Karpas-422 (cell line): ENCODE data around the gene POU2AF1. TPM values are rescaled to one million over a fixed set of nuclear protein-coding genes. Genes with fewer than 3 reads are reported as not detected.

Source experiments
- DNase-seq: peaks from one replicate; pipeline ENCODE4 v3.0.0-alpha.2; 2015
- H2AFZ ChIP-seq: fragments of 200-600 bp; sonication (generic); 2 replicates; pipeline ENCODE4 v1.6.1; 2014; ENCODE audit warnings: antibody characterized with exemption, low read length, mixed read lengths
- H3K27ac ChIP-seq: fragments of 200-600 bp; sonication (generic); 2 replicates; pipeline ENCODE4 v1.5.1; 2014; ENCODE audit warnings: mild to moderate bottlenecking, low read length, moderate library complexity
- H3K27me3 ChIP-seq: fragments of 200-600 bp; sonication (generic); 2 replicates; pipeline ENCODE4 v1.6.1; 2014; ENCODE audit warnings: low read length, mixed read lengths
- H3K36me3 ChIP-seq: fragments of 200-600 bp; sonication (generic); 2 replicates; pipeline ENCODE4 v1.6.1; 2014; ENCODE audit warnings: low read length, mixed read lengths; ENCODE audit not compliant: insufficient read depth
- H3K4me1 ChIP-seq: fragments of 200-600 bp; sonication (generic); 2 replicates; pipeline ENCODE4 v1.6.1; 2014; ENCODE audit warnings: mild to moderate bottlenecking, low read length, mixed read lengths
- H3K4me2 ChIP-seq: fragments of 200-600 bp; sonication (generic); 2 replicates; pipeline ENCODE4 v1.6.1; 2014; ENCODE audit warnings: low read length, low read depth, mild to moderate bottlenecking; ENCODE audit not compliant: poor library complexity, severe bottlenecking
- H3K4me3 ChIP-seq: fragments of 200-600 bp; sonication (generic); 2 replicates; pipeline ENCODE4 v1.5.1; 2014; ENCODE audit warnings: mild to moderate bottlenecking, antibody characterized with exemption, low read length, mixed read lengths
- H3K79me2 ChIP-seq: fragments of 200-600 bp; sonication (generic); 2 replicates; pipeline ENCODE4 v1.6.1; 2014; ENCODE audit warnings: mild to moderate bottlenecking, low read length, mixed read lengths
- H3K9ac ChIP-seq: fragments of 200-600 bp; sonication (generic); 2 replicates; pipeline ENCODE4 v1.6.0; 2014; ENCODE audit warnings: low read length
- H3K9me2 ChIP-seq: fragments of 200-600 bp; sonication (generic), shearing (Covaris generic); replicated peaks from 2 replicates; pipeline ENCODE4 v1.6.0; 2014; ENCODE audit warnings: mild to moderate bottlenecking, low read length, moderate library complexity; ENCODE audit not compliant: insufficient read depth
- H3K9me3 ChIP-seq: fragments of 300-700, 200-600 bp; sonication (generic); 2 replicates; pipeline ENCODE4 v1.6.1; 2014; ENCODE audit warnings: low read length, mixed read lengths
- H4K20me1 ChIP-seq: fragments of 200-600 bp; sonication (generic); 2 replicates; pipeline ENCODE4 v1.6.1; 2014; ENCODE audit warnings: mild to moderate bottlenecking, antibody characterized with exemption, low read length, low read depth; ENCODE audit not compliant: insufficient read depth
- total RNA-seq: library from RNA; depleted of rRNA; stranded (reverse); fragments of >200 nt; shearing (Covaris generic); gene quantifications from 2 replicates; pipeline ENCODE4 v1.2.3, GENCODE V29; 2014; ENCODE audit warnings: low replicate concordance

Gene POU2AF1
- total RNA-seq, 1 experiment from 2014 or later: 894 TPM

GRCh38 chr11:111414267-111414931 lies 35.3 kb upstream of the POU2AF1 start:
- peak overlapping the region; percentile 29 for H3K4me3 ChIP-seq
- no peaks in the 10 kb centered on the region for H3K79me2 ChIP-seq
- peak overlapping the region; percentile 64 for H3K9ac ChIP-seq
- no peaks in the 10 kb centered on the region; the same call in 1 of the 2 replicates for H3K9me3 ChIP-seq
- peak; percentile 99 for DNase-seq
- H3K27me3 ChIP-seq: no peaks in the 10 kb centered on the region
- peak overlapping the region; percentile 61 for H3K4me2 ChIP-seq
- peaks cover 100% of the 10 kb centered on the region for H3K4me1 ChIP-seq
- no peaks in the 10 kb centered on the region for H3K9me2 ChIP-seq
- H2AFZ ChIP-seq: peak overlapping the region; percentile 7; the same call in 1 of the 2 replicates
- H3K27ac ChIP-seq: peak overlapping the region; percentile 82
- H3K36me3 ChIP-seq: no peaks in the 10 kb centered on the region
- no peaks in the 10 kb centered on the region for H4K20me1 ChIP-seq

- no peaks in the 10 kb centered on the region for H3K9me3 ChIP-seq
- H3K4me1 ChIP-seq: peaks cover 100% of the 10 kb centered on the region
- no peaks in the 10 kb centered on the region for H3K79me2 ChIP-seq
- peak overlapping the region; percentile 82 for H3K27ac ChIP-seq
- H3K4me3 ChIP-seq: peak overlapping the region; percentile 29
- H3K36me3 ChIP-seq: no peaks in the 10 kb centered on the region
- H3K4me2 ChIP-seq: peak overlapping the region; percentile 61
- H3K27me3 ChIP-seq: no peaks in the 10 kb centered on the region
- peak overlapping the region; percentile 7 for H2AFZ ChIP-seq
- H4K20me1 ChIP-seq: no peaks in the 10 kb centered on the region
- peak overlapping the region; percentile 64 for H3K9ac ChIP-seq
- DNase-seq: no peak
- H3K9me2 ChIP-seq: no peaks in the 10 kb centered on the region
Observed at GRCh38 chr11:111413849-111414248, 34.8 kb upstream of the POU2AF1 start.

- Histone ChIP-seq H3K27me3 (no peaks in the 10 kb centered on the region), H3K4me2 (peak overlapping the region; percentile 68), H4K20me1 (no peaks in the 10 kb centered on the region), H3K9ac (peak overlapping the region; percentile 64; the same call in 1 of the 2 replicates), H3K27ac (peak overlapping the region; percentile 82), H3K36me3 (no peaks in the 10 kb centered on the region), H3K9me3 (no peaks in the 10 kb centered on the region), H3K79me2 (no peaks in the 10 kb centered on the region), H3K9me2 (no peaks in the 10 kb centered on the region), H2AFZ (peak overlapping the region; percentile 7), H3K4me3 (no peak overlapping the region), H3K4me1 (peaks cover 97% of the 10 kb centered on the region)
- peak; percentile 79 for DNase-seq
Observed at GRCh38 chr11:111412293-111412692, 33.2 kb upstream of the POU2AF1 start.

- H3K9ac ChIP-seq: peak overlapping the region; percentile 64
- peaks cover 92% of the 10 kb centered on the region for H3K4me1 ChIP-seq
- H3K4me3 ChIP-seq: peak overlapping the region; percentile 53
- no peaks in the 10 kb centered on the region for H3K27me3 ChIP-seq
- peak; percentile 84 for DNase-seq
- no peaks in the 10 kb centered on the region for H3K9me3 ChIP-seq
- H3K27ac ChIP-seq: peak overlapping the region; percentile 82
- no peaks in the 10 kb centered on the region for H3K79me2 ChIP-seq
- no peaks in the 10 kb centered on the region for H4K20me1 ChIP-seq
- no peaks in the 10 kb centered on the region for H3K9me2 ChIP-seq
- no peak overlapping the region for H2AFZ ChIP-seq
- H3K36me3 ChIP-seq: no peaks in the 10 kb centered on the region
- peak overlapping the region; percentile 68 for H3K4me2 ChIP-seq
Observed at GRCh38 chr11:111411456-111411855, 32.4 kb upstream of the POU2AF1 start.

GRCh38 chr11:111410951-111411350 lies 31.9 kb upstream of the POU2AF1 start:
- Histone ChIP-seq H3K4me1 (peaks cover 92% of the 10 kb centered on the region), H3K27ac (peak overlapping the region; percentile 82)
- peak; percentile 100 for DNase-seq

GRCh38 chr11:111409915-111410314 lies 30.8 kb upstream of the POU2AF1 start:
- Histone ChIP-seq H3K9me2 (no peaks in the 10 kb centered on the region), H3K4me2 (peak overlapping the region; percentile 68), H2AFZ (no peak overlapping the region), H3K79me2 (no peaks in the 10 kb centered on the region), H3K36me3 (no peaks in the 10 kb centered on the region; the same call in 1 of the 2 replicates), H3K4me3 (peak overlapping the region; percentile 53), H3K4me1 (peaks cover 87% of the 10 kb centered on the region), H3K9ac (peak overlapping the region; percentile 64), H3K27me3 (no peaks in the 10 kb centered on the region), H3K9me3 (no peaks in the 10 kb centered on the region; the same call in 1 of the 2 replicates), H3K27ac (peak overlapping the region; percentile 82), H4K20me1 (no peaks in the 10 kb centered on the region)
- peak; percentile 100 for DNase-seq

More at GRCh38 chr11:111410951-111411350, 31.9 kb upstream of the POU2AF1 start:
- Histone ChIP-seq H3K79me2 (no peaks in the 10 kb centered on the region), H3K36me3 (no peaks in the 10 kb centered on the region), H2AFZ (no peak overlapping the region), H4K20me1 (no peaks in the 10 kb centered on the region), H3K4me3 (peak overlapping the region; percentile 53), H3K4me2 (peak overlapping the region; percentile 68), H3K27me3 (no peaks in the 10 kb centered on the region), H3K9me3 (no peaks in the 10 kb centered on the region), H3K9ac (peak overlapping the region; percentile 64), H3K9me2 (no peaks in the 10 kb centered on the region)

GRCh38 chr11:111408789-111409727 lies 30.0 kb upstream of the POU2AF1 start:
- Histone ChIP-seq H3K79me2 (no peaks in the 10 kb centered on the region), H3K9ac (peak overlapping the region; percentile 64), H3K4me1 (peaks cover 79% of the 10 kb centered on the region), H3K36me3 (peaks cover 7% of the 10 kb centered on the region; the same call in 1 of the 2 replicates), H3K9me3 (peaks cover 8% of the 10 kb centered on the region), H4K20me1 (no peaks in the 10 kb centered on the region), H3K4me3 (peak overlapping the region; percentile 53), H3K27me3 (no peaks in the 10 kb centered on the region), H3K9me2 (no peaks in the 10 kb centered on the region), H3K4me2 (peak overlapping the region; percentile 68), H3K27ac (peak overlapping the region; percentile 82), H2AFZ (peak overlapping the region; percentile 0; the same call in 1 of the 2 replicates)
- peak; percentile 96 for DNase-seq

- Histone ChIP-seq H4K20me1 (no peaks in the 10 kb centered on the region), H2AFZ (peak overlapping the region; percentile 0; the same call in 1 of the 2 replicates), H3K27ac (peak overlapping the region; percentile 82), H3K27me3 (no peaks in the 10 kb centered on the region), H3K4me1 (peaks cover 65% of the 10 kb centered on the region), H3K9ac (0 out of 2 replicates have a peak overlapping the region, but pooled peaks have one; percentile 0), H3K4me3 (no peak overlapping the region), H3K4me2 (no peak overlapping the region), H3K36me3 (peaks cover 14% of the 10 kb centered on the region; the same call in 1 of the 2 replicates), H3K9me2 (no peaks in the 10 kb centered on the region), H3K79me2 (no peaks in the 10 kb centered on the region), H3K9me3 (peaks cover 19% of the 10 kb centered on the region)
- peak; percentile 68 for DNase-seq
Observed at GRCh38 chr11:111407652-111408051, 28.6 kb upstream of the POU2AF1 start.
